GOT3 (cell line): Measurements from ENCODE around the gene FANCM.

Experiments
- DNase-seq: peaks from one replicate; lab custom pipeline; 2025; ENCODE audit warnings: mixed read lengths; lab: John Stamatoyannopoulos, UW

FANCM gene

GRCh38 chr14:45242706-45243105, 107.0 kb downstream of the FANCM start:
- no peak for DNase-seq

GRCh38 chr14:45246151-45246550, 110.4 kb downstream of the FANCM start:
- no peak for DNase-seq

DNA sequence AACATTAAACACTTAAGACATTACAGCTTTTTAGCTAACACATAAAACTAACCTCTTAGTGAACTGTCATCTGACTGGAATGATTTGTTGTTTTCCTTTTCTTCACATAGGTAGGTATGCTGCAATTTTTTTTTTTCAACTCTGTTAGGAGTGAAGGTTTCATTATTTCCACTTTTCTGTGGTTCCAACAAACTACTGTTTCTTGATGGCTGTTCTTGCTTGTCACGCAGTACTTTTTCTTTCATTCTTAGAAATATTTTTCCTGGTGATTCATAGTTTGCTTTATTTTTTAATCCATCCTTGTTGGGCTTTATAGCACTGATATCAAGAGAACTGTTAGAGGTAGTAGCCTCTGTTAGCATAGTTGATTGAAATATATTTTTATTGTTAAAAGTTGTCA, 111.0 kb downstream of the FANCM start:
- DNase-seq: no peak

- DNase-seq: no peak
Measured at GRCh38 chr14:45247427-45247826, 111.7 kb downstream of the FANCM start.

- DNase-seq: no peak
Measured at GRCh38 chr14:45249856-45250575, 114.3 kb downstream of the FANCM start.
